Measurements from ENCODE around the gene GRM4. TPM values are rescaled to one million over a fixed set of nuclear protein-coding genes. Genes with fewer than 3 reads are reported as not detected.

The GRM4 gene
- total and polyA plus RNA-seq, 9 of the 15 experiments (the other 6 are each of a cell fraction or from before 2014, with no cell fraction given) = 0.18 TPM; not detected in 8

DNA sequence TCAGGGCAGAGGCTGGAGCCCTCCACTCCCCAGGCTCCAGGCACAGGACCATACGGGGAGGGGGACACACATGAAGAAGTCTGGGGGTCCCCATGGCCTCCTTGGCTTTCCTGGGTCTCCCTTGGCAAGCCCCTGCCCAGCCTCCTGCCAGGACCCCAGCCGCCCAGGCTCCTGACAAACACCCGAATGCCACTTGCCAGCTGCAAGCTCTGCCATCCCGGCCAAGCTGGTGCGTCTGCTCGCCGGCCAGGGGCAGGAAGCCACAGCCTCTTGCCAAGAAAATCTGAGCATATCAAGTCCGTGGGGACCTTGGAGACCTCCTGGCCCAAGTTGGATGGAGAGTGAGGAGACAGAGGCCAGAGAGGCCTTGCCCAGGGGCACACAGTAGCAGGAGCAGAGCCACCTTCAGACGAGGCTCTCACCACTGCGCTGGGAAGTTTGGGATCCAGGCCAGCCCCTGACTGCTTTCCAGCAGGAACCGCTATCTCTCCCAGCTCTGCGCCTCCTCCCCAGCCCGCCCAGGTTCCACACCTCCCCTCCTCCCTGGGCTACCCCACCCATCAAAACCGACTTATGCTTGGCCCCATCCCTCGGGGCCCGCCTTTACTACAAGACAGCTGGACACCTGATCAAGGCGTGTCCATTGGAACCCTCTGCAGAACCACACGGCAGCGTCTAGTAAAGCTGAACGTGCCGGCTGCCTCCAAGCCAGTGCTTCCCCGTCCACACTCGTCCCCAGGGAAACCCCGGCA is 80.2 kb downstream of the GRM4 start:
- Histone ChIP-seq H3K27ac (ENCODE audit: extremely low read depth, low read depth, low read length) (no peak overlapping the region), H3K36me3 (ENCODE audit: control insufficient read depth, insufficient read depth, low read length) (no peaks in the 10 kb centered on the region), H3K27me3 (ENCODE audit: control insufficient read depth in 2 of 2, insufficient read depth in 2 of 2, low read length in 2 of 2) (peaks cover 32 to 85% of the 10 kb centered on the region in 2 experiments), H4K20me1 (replicated peaks; ENCODE audit: control insufficient read depth, insufficient read depth, low read length) (peaks cover 38% of the 10 kb centered on the region), H3K9me1 (ENCODE audit: control insufficient read depth, insufficient read depth, low read length) (no peaks in the 10 kb centered on the region), H3K9me3 (replicated peaks; ENCODE audit: control insufficient read depth, insufficient read depth, low read depth, low read length) (no peaks in the 10 kb centered on the region), H3K4me1 (replicated peaks in 1 of 2; ENCODE audit: control insufficient read depth in 2 of 2, insufficient read depth in 2 of 2, low read length in 2 of 2) (peaks cover 0 to 24% of the 10 kb centered on the region in 2 experiments; a peak in 1 of 5 replicates), H3K9ac (ENCODE audit: insufficient read depth in 1 of 2, low read depth in 2 of 2, low read length in 2 of 2) (no peak overlapping the region), H3K79me2 (ENCODE audit: control insufficient read depth, insufficient read depth, low read length) (no peaks in the 10 kb centered on the region), H3K4me3 (no peak overlapping the region), H3K4me2 (ENCODE audit: insufficient read depth, low read length) (no peak overlapping the region), H2AFZ (ENCODE audit: low read depth, low read length) (no peak overlapping the region)
- TF ChIP-seq EZH2 (IDR thresholded peaks at IDR 0.05; ENCODE audit: borderline replicate concordance, low read depth, low read length) (no peak), DDX20 (tag; IDR thresholded peaks at IDR 0.05; ENCODE audit: low read depth) (no peak), RHOXF2B (CRISPR knock-in tag; conservative IDR thresholded peaks at IDR 0.05) (no peak), ZNF79 (CRISPR knock-in tag; IDR thresholded peaks at IDR 0.05; ENCODE audit: low read depth) (no peak), MEF2D (tag; conservative IDR thresholded peaks at IDR 0.05; ENCODE audit: low read depth) (no peak), BACH1 (tag; IDR thresholded peaks at IDR 0.05) (no peak), ZNF311 (CRISPR knock-in tag; IDR thresholded peaks at IDR 0.05) (no peak), JUND (IDR thresholded peaks at IDR 0.05; ENCODE audit: borderline replicate concordance, low read depth, low read length) (no peak), JUND (tag; IDR thresholded peaks at IDR 0.05; ENCODE audit: borderline replicate concordance, low read depth, low read length) (no peak), ZNF830 (CRISPR knock-in tag; IDR thresholded peaks at IDR 0.05) (no peak), ZNF212 (CRISPR knock-in tag; IDR thresholded peaks at IDR 0.05) (no peak), ZC3H11A (IDR thresholded peaks at IDR 0.05; ENCODE audit: low read depth, low read length) (no peak), RBFOX2 (IDR thresholded peaks at IDR 0.05; ENCODE audit: low read depth, low read length) (no peak)
- TF ChIP-seq, protein P1, sequence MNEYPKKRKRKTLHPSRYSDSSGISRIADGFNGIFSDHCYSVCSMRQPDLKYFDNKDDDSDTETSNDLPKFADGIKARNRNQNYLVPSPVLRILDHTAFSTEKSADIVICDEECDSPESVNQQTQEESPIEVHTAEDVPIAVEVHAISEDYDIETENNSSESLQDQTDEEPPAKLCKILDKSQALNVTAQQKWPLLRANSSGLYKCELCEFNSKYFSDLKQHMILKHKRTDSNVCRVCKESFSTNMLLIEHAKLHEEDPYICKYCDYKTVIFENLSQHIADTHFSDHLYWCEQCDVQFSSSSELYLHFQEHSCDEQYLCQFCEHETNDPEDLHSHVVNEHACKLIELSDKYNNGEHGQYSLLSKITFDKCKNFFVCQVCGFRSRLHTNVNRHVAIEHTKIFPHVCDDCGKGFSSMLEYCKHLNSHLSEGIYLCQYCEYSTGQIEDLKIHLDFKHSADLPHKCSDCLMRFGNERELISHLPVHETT (CRISPR knock-in tag; conservative IDR thresholded peaks at IDR 0.05 in 1 of 2, IDR thresholded peaks at IDR 0.05 in 1 of 2) = no peak
- TF ChIP-seq, protein P2, sequence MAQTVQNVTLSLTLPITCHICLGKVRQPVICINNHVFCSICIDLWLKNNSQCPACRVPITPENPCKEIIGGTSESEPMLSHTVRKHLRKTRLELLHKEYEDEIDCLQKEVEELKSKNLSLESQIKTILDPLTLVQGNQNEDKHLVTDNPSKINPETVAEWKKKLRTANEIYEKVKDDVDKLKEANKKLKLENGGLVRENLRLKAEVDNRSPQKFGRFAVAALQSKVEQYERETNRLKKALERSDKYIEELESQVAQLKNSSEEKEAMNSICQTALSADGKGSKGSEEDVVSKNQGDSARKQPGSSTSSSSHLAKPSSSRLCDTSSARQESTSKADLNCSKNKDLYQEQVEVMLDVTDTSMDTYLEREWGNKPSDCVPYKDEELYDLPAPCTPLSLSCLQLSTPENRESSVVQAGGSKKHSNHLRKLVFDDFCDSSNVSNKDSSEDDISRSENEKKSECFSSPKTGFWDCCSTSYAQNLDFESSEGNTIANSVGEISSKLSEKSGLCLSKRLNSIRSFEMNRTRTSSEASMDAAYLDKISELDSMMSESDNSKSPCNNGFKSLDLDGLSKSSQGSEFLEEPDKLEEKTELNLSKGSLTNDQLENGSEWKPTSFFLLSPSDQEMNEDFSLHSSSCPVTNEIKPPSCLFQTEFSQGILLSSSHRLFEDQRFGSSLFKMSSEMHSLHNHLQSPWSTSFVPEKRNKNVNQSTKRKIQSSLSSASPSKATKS (CRISPR knock-in tag; IDR thresholded peaks at IDR 0.05) = no peak
- TF ChIP-seq, protein P3, sequence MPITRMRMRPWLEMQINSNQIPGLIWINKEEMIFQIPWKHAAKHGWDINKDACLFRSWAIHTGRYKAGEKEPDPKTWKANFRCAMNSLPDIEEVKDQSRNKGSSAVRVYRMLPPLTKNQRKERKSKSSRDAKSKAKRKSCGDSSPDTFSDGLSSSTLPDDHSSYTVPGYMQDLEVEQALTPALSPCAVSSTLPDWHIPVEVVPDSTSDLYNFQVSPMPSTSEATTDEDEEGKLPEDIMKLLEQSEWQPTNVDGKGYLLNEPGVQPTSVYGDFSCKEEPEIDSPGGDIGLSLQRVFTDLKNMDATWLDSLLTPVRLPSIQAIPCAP (CRISPR knock-in tag; IDR thresholded peaks at IDR 0.05; ENCODE audit: borderline replicate concordance) = no peak
- intact Hi-C loops (cut with micrococcal nuclease) (no loop called here), in situ Hi-C loops (cut with MboI) (no loop called here)
- BruUV-seq (replicated peaks) = no TSS peak
- POLR2A ChIA-PET = no interaction called here
- FAIRE-seq = no peak
- ATAC-seq = peak; percentile 16; the same call in 2 of the 3 replicates
- 1% methylated on average over 22 of the region's 24 CpGs for WGBS (ENCODE audit: insufficient coverage, low coverage, missing lambda C conversion rate)
- peak in 2 of 4 experiments; percentile 48 to 55 for DNase-seq (ENCODE audit: extremely low read depth in 1 of 4, low spot score in 3 of 4)
- CTCF ChIA-PET (ENCODE audit: low intra/inter-chr PET ratio) = no interaction called here
